Epithelial cell of esophagus (primary cell): ENCODE data around the gene PKD2L1.
A peak's percentile ranks its signal among the peaks of the same experiment; 100 is the strongest.
"Not testable (repeated sequence)": the region's sequence is repeated elsewhere in the genome, so short reads cannot be mapped to it uniquely, and the experiment has no call there.

Source experiments
- DNase-seq: peaks from one replicate; pipeline ENCODE4 v3.0.0; 2010; ENCODE audit warnings: low read depth
- H3K4me3 ChIP-seq: 2 replicates; pipeline ENCODE4 v1.5.1; 2011; ENCODE audit warnings: mild to moderate bottlenecking, low read length, control low read depth
- CTCF ChIP-seq: IDR thresholded peaks from 2 replicates; pipeline ENCODE4 v1.5.1; 2011; ENCODE audit warnings: low read depth, mild to moderate bottlenecking, low read length, control low read depth, inconsistent platforms; ENCODE audit not compliant: insufficient read depth; ENCODE audit errors: missing control alignments

PKD2L1 gene

GRCh38 chr10:100293066-100293465 is 37.0 kb downstream of the PKD2L1 start:
- no peak overlapping the region for H3K4me3 ChIP-seq
- DNase-seq, result no peak
- TF ChIP-seq CTCF, result no peak

GRCh38 chr10:100292300-100292699 is 37.7 kb downstream of the PKD2L1 start:
- not testable (repeated sequence) for H3K4me3 ChIP-seq, DNase-seq

- no peak overlapping the region for H3K4me3 ChIP-seq
- no peak for DNase-seq
- TF ChIP-seq CTCF, result no peak
These were observed 38.7 kb downstream of the PKD2L1 start for GRCh38 chr10:100291356-100291755.

DNA sequence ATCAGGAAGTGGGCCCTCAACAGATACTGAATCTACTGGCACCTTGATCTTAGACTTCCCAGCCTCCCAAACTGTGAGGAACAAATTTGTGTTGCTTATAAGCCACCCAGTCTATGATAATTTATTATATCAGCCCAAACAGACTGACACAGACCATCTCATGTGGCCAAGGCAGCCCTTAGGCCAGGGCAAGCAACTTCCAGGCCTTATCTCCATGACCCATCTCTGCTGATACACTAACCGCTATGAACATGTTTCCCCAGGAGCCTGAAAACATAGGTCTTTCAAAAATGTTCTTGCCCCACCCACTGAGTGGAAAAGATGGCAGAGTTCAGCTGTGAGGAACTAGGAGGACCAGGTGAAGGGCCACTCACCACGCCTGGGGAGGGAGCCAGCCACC is 40.4 kb downstream of the PKD2L1 start:
- no peak overlapping the region for H3K4me3 ChIP-seq
- no peak for TF ChIP-seq CTCF
- DNase-seq, result no peak

GRCh38 chr10:100288196-100288595 is 41.8 kb downstream of the PKD2L1 start:
- TF ChIP-seq CTCF, result no peak
- no peak overlapping the region for H3K4me3 ChIP-seq
- DNase-seq, result no peak

DNA sequence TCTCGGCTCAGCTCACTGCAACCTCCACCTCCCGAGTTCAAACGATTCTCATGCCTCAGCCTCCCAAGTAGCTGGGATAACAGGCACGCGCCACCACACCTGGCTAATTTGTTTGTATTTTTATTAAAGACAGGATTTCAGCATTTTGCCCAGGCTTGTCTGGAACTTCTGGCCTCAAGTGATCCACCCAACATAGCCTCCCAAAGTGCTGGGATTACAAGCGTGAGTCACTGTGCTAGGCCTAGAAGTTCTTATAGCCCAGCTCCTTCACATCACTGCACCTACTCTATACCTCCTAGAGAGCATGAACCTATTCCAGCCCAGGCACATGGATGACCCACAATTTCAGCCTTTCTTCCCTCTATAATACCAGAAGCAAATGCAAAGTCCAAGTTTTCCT is 42.3 kb downstream of the PKD2L1 start:
- no peak overlapping the region for H3K4me3 ChIP-seq
- no peak for TF ChIP-seq CTCF
- peak; percentile 81 for DNase-seq

GRCh38 chr10:100286051-100287033 is 43.7 kb downstream of the PKD2L1 start, which contains the start of gene BLOC1S2:
Gene BLOC1S2, minus strand, starts transcription at chr10:100286680. Its CDS starts 21 bp downstream, at chr10:100286659.
- H3K4me3 ChIP-seq, result peak within 1 kb of the TSS; percentile 91
- peak; percentile 99 for DNase-seq
- no peak for TF ChIP-seq CTCF

DNA sequence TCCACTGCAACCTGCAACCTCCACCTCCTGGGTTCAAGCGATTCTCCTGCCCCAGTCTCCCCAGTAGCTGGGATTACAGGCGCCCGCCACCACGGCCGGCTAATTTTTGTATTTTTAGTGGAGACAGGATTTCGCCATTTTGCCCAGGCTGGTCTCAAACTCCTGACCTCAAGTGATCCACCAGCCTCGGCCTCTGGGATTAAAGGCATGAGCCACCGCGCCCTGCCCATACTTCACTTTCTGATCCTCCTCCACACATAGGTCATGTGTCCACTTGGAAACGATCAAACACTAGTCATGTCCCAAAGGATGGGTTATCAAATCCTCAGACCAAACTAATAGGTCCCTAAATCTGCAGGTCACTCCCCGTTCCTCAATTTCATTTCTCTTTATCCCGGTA is 44.7 kb downstream of the PKD2L1 start:
- DNase-seq, result not testable (repeated sequence)
- H3K4me3 ChIP-seq, result peak overlapping the region; percentile 91
